HCT116 (cell line): ENCODE results near the gene ZBTB12. TPM values are rescaled to one million over a fixed set of nuclear protein-coding genes. Genes with fewer than 3 reads are reported as not detected.

Source experiments
- ATAC-seq: fragments of 200-7000 bp; cut with Tn5 transposase; 2 replicates; pipeline ENCODE4 v1.9.1; 2020; ENCODE audit warnings: mild to moderate bottlenecking, moderate library complexity
- BruUV-seq: library from RNA; stranded (reverse); fragments of 400-500 nt; replicated peaks from 2 replicates; lab custom pipeline; 2021; lab: Mats Ljungman, UMichigan
- CTCF ChIA-PET: fragments of 300-600 bp; sonication (Branson Sonifier 250); formaldehyde crosslinking; loops from one replicate; lab custom pipeline; 2021; ENCODE audit warnings: antibody characterized with exemption; lab: Charles Lee
- POLR2A ChIA-PET: fragments of 300-600, 350-600 bp; sonication (Branson Sonifier 250); formaldehyde crosslinking; loops from one replicate; lab custom pipeline; 2021; ENCODE audit warnings: antibody characterized with exemption; lab: Charles Lee
- RAD21 ChIA-PET, 2 experiments: fragments of 300-600 bp; sonication (Branson Sonifier 250); formaldehyde crosslinking; loops; one replicate each; lab custom pipeline; 2023; ENCODE audit warnings: low total read pairs in 2 of 2; ENCODE audit not compliant: uncharacterized antibody in 2 of 2, unreplicated experiment in 2 of 2, low non-redundant PET in 1 of 2; lab: Charles Lee
- DNase-seq: peaks from one replicate; pipeline ENCODE4 v3.0.0-alpha.2; 2010; ENCODE audit warnings: low read depth, low spot score
- H2AFZ ChIP-seq: fragments of 200-600 bp; shearing (Covaris generic), sonication (generic); 2 replicates; pipeline ENCODE4 v1.6.1; 2017; ENCODE audit warnings: low read depth, mixed run types, mixed read lengths, antibody characterized with exemption, low read length; ENCODE audit not compliant: poor library complexity, severe bottlenecking
- H3K27ac ChIP-seq: 2 replicates; pipeline ENCODE4 v1.5.1; 2012; ENCODE audit warnings: low read depth, low read length
- H3K27me3 ChIP-seq: fragments of 200-600 bp; sonication (generic); 2 replicates; pipeline ENCODE4 v1.6.1; 2016; ENCODE audit warnings: mixed run types, low read length, mixed read lengths; ENCODE audit not compliant: insufficient read depth
- H3K36me3 ChIP-seq, 2 experiments: fragments of 200-500 bp in 1 of 2; fragments of 200-600 bp in 1 of 2; sonication (Bioruptor generic) in 1 of 2; sonication (generic) in 1 of 2; 2 replicates each; pipeline versions ENCODE4 v1.5.1 to v1.6.1; 2014 to 2016; ENCODE audit warnings: low read length in 2 of 2, inconsistent platforms in 1 of 2, mixed read lengths in 1 of 2, mixed run types in 1 of 2; ENCODE audit not compliant: insufficient read depth in 2 of 2, control insufficient read depth in 1 of 2
- H3K4me1 ChIP-seq, 2 experiments: fragments of 200-600 bp in 1 of 2; sonication (generic) in 1 of 2; 2 replicates each; pipeline versions ENCODE4 v1.5.1 to v1.6.1; 2012 to 2017; ENCODE audit warnings: low read length in 2 of 2, inconsistent platforms in 1 of 2, mild to moderate bottlenecking in 1 of 2, mixed read lengths in 1 of 2, mixed run types in 1 of 2, moderate library complexity in 1 of 2; ENCODE audit not compliant: insufficient read depth in 2 of 2, control insufficient read depth in 1 of 2
- H3K4me2 ChIP-seq: fragments of 200-600 bp; sonication (generic); 2 replicates; pipeline ENCODE4 v1.6.1; 2017; ENCODE audit warnings: mixed run types, low read length, mixed read lengths
- H3K4me3 ChIP-seq, 2 experiments: fragments of 200-600 bp in 1 of 2; sonication (generic) in 1 of 2; replicated peaks in 1 of 2; 2 replicates each; pipeline ENCODE4 v1.5.1; 2011 to 2016; ENCODE audit warnings: low read length in 2 of 2, control low read depth in 1 of 2, low read depth in 1 of 2, mild to moderate bottlenecking in 1 of 2, mixed read lengths in 1 of 2, mixed run types in 1 of 2
- H3K79me2 ChIP-seq: fragments of 200-600 bp; sonication (generic); 2 replicates; pipeline ENCODE4 v1.6.1; 2017; ENCODE audit warnings: mild to moderate bottlenecking, mixed run types, low read length, moderate library complexity, mixed read lengths; ENCODE audit not compliant: insufficient read depth
- H3K9ac ChIP-seq: fragments of 200-600 bp; sonication (generic); 2 replicates; pipeline ENCODE4 v1.6.1; 2016; ENCODE audit warnings: low read length, mixed read lengths
- H3K9me2 ChIP-seq: fragments of 200-600 bp; sonication (generic), shearing (Covaris generic); 2 replicates; pipeline ENCODE4 v1.6.1; 2017; ENCODE audit warnings: mixed run types, mild to moderate bottlenecking, moderate library complexity; ENCODE audit not compliant: insufficient read depth
- H3K9me3 ChIP-seq, 2 experiments: fragments of 200-500 bp in 1 of 2; fragments of 200-600 bp in 1 of 2; sonication (Bioruptor generic) in 1 of 2; sonication (generic) in 1 of 2; 2 replicates each; pipeline ENCODE4 v1.6.1; 2014 to 2017; ENCODE audit warnings: low read length in 2 of 2, mixed read lengths in 2 of 2, inconsistent platforms in 1 of 2, low read depth in 1 of 2, mild to moderate bottlenecking in 1 of 2, mixed run types in 1 of 2, moderate library complexity in 1 of 2; ENCODE audit not compliant: control insufficient read depth in 1 of 2, insufficient read depth in 1 of 2
- H4K20me1 ChIP-seq: fragments of 200-600 bp; sonication (generic), shearing (Covaris generic); 2 replicates; pipeline ENCODE4 v1.6.1; 2017; ENCODE audit warnings: mixed run types, mild to moderate bottlenecking, moderate library complexity; ENCODE audit not compliant: insufficient read depth
- ATF3 ChIP-seq: IDR thresholded peaks from 2 replicates; pipeline ENCODE4 v1.6.1; 2012
- CBX3 ChIP-seq: IDR thresholded peaks from 2 replicates; pipeline ENCODE4 v1.6.1; 2012; ENCODE audit warnings: low read depth
- CEBPB ChIP-seq: IDR thresholded peaks from 2 replicates; pipeline ENCODE4 v1.6.1; 2012; ENCODE audit warnings: low read depth
- CTCF ChIP-seq, 3 experiments: fragments of 200-600 bp in 1 of 3; sonication (generic) in 1 of 3; IDR thresholded peaks in 2 of 3; conservative IDR thresholded peaks in 1 of 3; 2 replicates each; pipeline ENCODE4 v1.5.1; 2012 to 2017; ENCODE audit warnings: low read depth in 2 of 3, low read length in 2 of 3, antibody characterized with exemption in 1 of 3, borderline replicate concordance in 1 of 3, control low read depth in 1 of 3, mild to moderate bottlenecking in 1 of 3, mixed read lengths in 1 of 3, mixed run types in 1 of 3, moderate library complexity in 1 of 3; ENCODE audit not compliant: insufficient read depth in 1 of 3
- EGR1 ChIP-seq: IDR thresholded peaks from 2 replicates; pipeline ENCODE4 v1.6.1; 2012; ENCODE audit warnings: low read depth
- ELF1 ChIP-seq: IDR thresholded peaks from 2 replicates; pipeline ENCODE4 v1.6.1; 2012; ENCODE audit warnings: low read depth, borderline replicate concordance
- EZH2 ChIP-seq: fragments of 200-600 bp; sonication (generic); IDR thresholded peaks from 2 replicates; pipeline ENCODE4 v1.6.1; 2017; ENCODE audit warnings: antibody characterized with exemption, mixed run types
- EZH2phosphoT487 ChIP-seq: fragments of 200-600 bp; IDR thresholded peaks from 2 replicates; pipeline ENCODE4 v1.6.1; 2018; ENCODE audit warnings: antibody characterized with exemption, borderline replicate concordance
- FOSL1 ChIP-seq: IDR thresholded peaks from 2 replicates; pipeline ENCODE4 v1.6.1; 2012; ENCODE audit warnings: low read depth
- JUND ChIP-seq: IDR thresholded peaks from 2 replicates; pipeline ENCODE4 v1.6.1; 2012
- MAX ChIP-seq: IDR thresholded peaks from 2 replicates; pipeline ENCODE4 v1.6.1; 2012
- POLR2A ChIP-seq: IDR thresholded peaks from 2 replicates; pipeline ENCODE4 v1.7.0; 2011; ENCODE audit warnings: borderline replicate concordance; ENCODE audit not compliant: insufficient read depth, insufficient read length; ENCODE audit errors: extremely low read depth
- POLR2AphosphoS5 ChIP-seq: IDR thresholded peaks from 2 replicates; pipeline ENCODE4 v1.6.1; 2011; ENCODE audit warnings: mild to moderate bottlenecking, low read depth, low read length, moderate library complexity
- RAD21 ChIP-seq: IDR thresholded peaks from 2 replicates; pipeline ENCODE4 v1.6.1; 2012; ENCODE audit warnings: low read depth, mild to moderate bottlenecking
- REST ChIP-seq: IDR thresholded peaks from 2 replicates; pipeline ENCODE4 v1.6.1; 2012; ENCODE audit warnings: low read depth
- SRF ChIP-seq: IDR thresholded peaks from 2 replicates; pipeline ENCODE4 v1.6.1; 2012; ENCODE audit warnings: low read depth
- TCF7L2 ChIP-seq: IDR thresholded peaks from 2 replicates; pipeline ENCODE4 v1.7.0; 2011; ENCODE audit warnings: borderline replicate concordance, inconsistent platforms; ENCODE audit not compliant: insufficient read depth, insufficient read length; ENCODE audit errors: extremely low read depth
- YY1 ChIP-seq: IDR thresholded peaks from 2 replicates; pipeline ENCODE4 v1.6.1; 2011; ENCODE audit warnings: low read length, low read depth, moderate library complexity, mild to moderate bottlenecking; ENCODE audit not compliant: insufficient replicate concordance; ENCODE audit errors: extremely low read depth
- ZFX ChIP-seq: fragments of 450-650 bp; IDR thresholded peaks from 2 replicates; pipeline ENCODE4 v1.6.1; 2017
- ZNF274 ChIP-seq: fragments of 200-500 bp; sonication (Bioruptor generic); IDR thresholded peaks from 2 replicates; pipeline ENCODE4 v1.6.1; 2014; ENCODE audit warnings: mild to moderate bottlenecking, low read depth, low read length, inconsistent platforms
- intact Hi-C: fragments of 100-400 bp; cut with micrococcal nuclease; formaldehyde crosslinking; loops from 2 replicates; pipeline ENCODE4 v1.10.0; 2022
- total RNA-seq: library from RNA; stranded (reverse); gene quantifications from one replicate; pipeline ENCODE4 v1.2.1, GENCODE V29; 2021; ENCODE audit not compliant: unreplicated experiment

Gene ZBTB12
- total RNA-seq, 1 experiment from 2014 or later: 10.3 TPM

- CTCF ChIA-PET: no interaction called here
- TF ChIP-seq POLR2AphosphoS5: no peak
- no peak for TF ChIP-seq MAX
- TF ChIP-seq YY1: no peak
- TF ChIP-seq CBX3: no peak
- TF ChIP-seq ZFX: no peak
- TF ChIP-seq EGR1: no peak
- TF ChIP-seq ATF3: no peak
- no peak for TF ChIP-seq JUND
- TF ChIP-seq SRF: no peak
- TF ChIP-seq ZNF274: no peak
- TF ChIP-seq EZH2phosphoT487: no peak
- TF ChIP-seq CEBPB: no peak
- TF ChIP-seq FOSL1: no peak
- no peak for TF ChIP-seq REST
- no peak for TF ChIP-seq EZH2
- no peak for TF ChIP-seq CTCF (IDR thresholded peaks at IDR 0.05 in 2 of 3, conservative IDR thresholded peaks at IDR 0.05 in 1 of 3; ENCODE audit: borderline replicate concordance in 1 of 3, insufficient read depth in 1 of 3, low read depth in 2 of 3, low read length in 2 of 3)
- TF ChIP-seq TCF7L2: no peak
- TF ChIP-seq POLR2A: no peak
- TF ChIP-seq ELF1: no peak
- no peak for TF ChIP-seq RAD21
- intact Hi-C loops: no loop called here
- no peaks in the 10 kb centered on the region for H3K36me3 ChIP-seq
- H3K27me3 ChIP-seq: no peaks in the 10 kb centered on the region
- H3K27ac ChIP-seq: no peak overlapping the region
- no peaks in the 10 kb centered on the region for H4K20me1 ChIP-seq
- RAD21 ChIA-PET: no interaction called here
- POLR2A ChIA-PET: no interaction called here
- no peak overlapping the region for H3K9ac ChIP-seq
- no peaks in the 10 kb centered on the region for H3K79me2 ChIP-seq
- H3K9me3 ChIP-seq: no peaks in the 10 kb centered on the region
- no TSS peak for BruUV-seq
- DNase-seq: no peak
- ATAC-seq: no peak
- H3K9me2 ChIP-seq: no peaks in the 10 kb centered on the region
- H3K4me2 ChIP-seq: peak overlapping the region; percentile 95; the same call in 1 of the 2 replicates
- H2AFZ ChIP-seq: no peak overlapping the region
- peaks cover 0 to 34% of the 10 kb centered on the region in 2 experiments; a peak in 3 of 4 replicates for H3K4me1 ChIP-seq
- H3K4me3 ChIP-seq: no peak overlapping the region
These were observed 37.1 kb downstream of the ZBTB12 start for GRCh38 chr6:31864818-31865204.
